GM12874 (cell line): ENCODE measurements around the gene EDN3.

Experiments used
- TF ChIP-seq, protein P1 (sequence below): IDR thresholded peaks from 2 replicates; pipeline ENCODE4 v1.5.1; 2011; ENCODE audit warnings: low read depth, mild to moderate bottlenecking, control low read depth, low read length, moderate library complexity; ENCODE audit not compliant: insufficient read depth

The EDN3 gene

DNA sequence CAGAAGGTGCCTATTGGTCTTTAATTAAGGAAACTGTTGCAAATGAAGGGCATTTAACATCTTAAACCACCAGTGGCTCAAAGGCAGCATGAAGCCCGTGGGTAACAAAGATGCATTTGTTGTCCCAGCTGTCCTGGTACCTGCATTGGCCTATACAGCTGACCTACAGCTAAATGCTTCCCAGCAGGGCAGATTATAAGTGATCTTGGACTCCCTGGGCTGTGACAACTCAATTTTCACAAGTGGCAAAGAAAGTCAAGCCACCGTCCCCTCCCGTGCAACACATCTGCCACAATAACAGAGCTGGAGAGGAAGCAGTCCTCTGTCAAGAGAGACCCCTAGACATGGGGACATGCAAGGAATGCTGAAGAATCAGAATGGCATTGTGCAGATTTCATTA lies 31.5 kb upstream of the EDN3 start:
- TF ChIP-seq, protein P1, sequence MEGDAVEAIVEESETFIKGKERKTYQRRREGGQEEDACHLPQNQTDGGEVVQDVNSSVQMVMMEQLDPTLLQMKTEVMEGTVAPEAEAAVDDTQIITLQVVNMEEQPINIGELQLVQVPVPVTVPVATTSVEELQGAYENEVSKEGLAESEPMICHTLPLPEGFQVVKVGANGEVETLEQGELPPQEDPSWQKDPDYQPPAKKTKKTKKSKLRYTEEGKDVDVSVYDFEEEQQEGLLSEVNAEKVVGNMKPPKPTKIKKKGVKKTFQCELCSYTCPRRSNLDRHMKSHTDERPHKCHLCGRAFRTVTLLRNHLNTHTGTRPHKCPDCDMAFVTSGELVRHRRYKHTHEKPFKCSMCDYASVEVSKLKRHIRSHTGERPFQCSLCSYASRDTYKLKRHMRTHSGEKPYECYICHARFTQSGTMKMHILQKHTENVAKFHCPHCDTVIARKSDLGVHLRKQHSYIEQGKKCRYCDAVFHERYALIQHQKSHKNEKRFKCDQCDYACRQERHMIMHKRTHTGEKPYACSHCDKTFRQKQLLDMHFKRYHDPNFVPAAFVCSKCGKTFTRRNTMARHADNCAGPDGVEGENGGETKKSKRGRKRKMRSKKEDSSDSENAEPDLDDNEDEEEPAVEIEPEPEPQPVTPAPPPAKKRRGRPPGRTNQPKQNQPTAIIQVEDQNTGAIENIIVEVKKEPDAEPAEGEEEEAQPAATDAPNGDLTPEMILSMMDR = no peak

DNA sequence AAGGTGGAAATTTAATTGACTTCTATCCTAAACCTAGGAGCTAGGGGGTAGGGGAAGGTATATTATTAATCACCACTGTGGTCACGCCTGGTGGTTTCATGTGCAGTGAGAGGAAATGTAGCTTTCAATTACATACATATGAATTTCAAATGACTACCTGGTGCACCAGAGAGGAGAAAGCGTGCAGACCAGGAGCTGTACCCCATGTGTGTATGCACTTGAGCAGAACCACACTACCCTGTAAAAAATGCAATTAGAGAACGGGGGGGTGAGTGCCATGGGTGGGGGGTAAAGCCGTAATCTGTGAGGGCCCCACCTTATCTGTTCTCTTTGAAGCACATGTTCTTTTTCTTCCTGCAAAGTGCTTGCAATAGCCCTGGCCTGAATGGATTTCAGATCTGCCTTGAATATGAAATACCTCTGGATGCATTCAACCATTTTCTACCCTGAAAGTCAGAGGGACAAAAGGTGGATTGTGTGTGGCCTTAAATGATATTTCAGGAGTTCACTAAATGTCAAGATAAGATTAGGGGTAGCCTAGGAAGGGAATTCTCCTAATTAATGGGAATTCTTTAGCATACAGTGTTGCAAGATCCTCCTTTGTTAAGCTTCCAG lies 30.9 kb upstream of the EDN3 start:
- TF ChIP-seq, protein P1 = no peak

DNA sequence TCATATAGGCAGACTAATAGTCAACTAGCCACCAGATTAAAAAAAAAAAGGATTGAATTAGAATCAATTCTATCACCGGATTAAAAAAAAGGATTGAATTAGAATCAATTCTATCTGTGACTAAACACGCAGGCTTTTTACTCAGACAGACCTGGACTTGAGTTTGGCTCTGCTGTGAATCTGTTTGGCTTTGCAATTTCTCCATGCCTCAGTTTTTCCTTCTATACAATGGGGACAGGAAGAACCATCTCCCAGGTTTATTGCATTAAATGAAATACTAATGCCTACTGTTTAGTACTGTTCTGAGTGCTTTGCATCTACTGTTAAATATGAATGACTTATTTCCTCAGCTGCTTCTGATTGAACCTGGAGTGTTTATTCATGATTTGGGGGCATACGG lies 30.0 kb upstream of the EDN3 start:
- TF ChIP-seq, protein P1 = no peak

DNA sequence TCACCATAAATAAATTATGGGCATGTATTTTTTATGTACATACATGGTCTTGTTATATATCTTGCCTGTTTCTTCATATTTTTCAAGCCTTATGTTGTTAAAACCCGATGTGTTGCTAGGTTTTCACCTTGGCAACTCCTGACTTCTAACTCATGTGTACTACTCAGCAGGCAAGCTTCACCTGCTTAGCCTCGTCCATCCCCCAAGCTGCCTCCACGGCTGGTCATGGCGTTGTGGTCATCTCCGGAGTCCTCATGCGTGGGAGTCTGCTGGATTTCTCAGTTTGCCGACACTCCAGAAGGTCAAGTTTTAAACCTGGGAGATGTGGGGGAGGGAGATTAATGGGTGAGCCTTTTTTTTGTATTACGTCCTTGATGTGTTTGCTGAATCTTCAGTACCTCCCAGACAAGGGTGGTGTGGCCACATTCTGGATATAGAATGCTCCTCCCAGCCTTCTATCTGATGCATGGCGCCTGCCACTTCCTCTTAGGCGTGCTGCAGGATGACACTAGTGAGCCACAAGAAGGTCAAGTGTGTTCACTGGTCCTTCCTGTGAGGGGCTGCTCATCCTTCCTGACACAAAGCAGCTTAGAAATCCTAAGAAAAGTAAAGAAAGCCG lies 26.6 kb upstream of the EDN3 start:
- TF ChIP-seq, protein P1 = no peak

DNA sequence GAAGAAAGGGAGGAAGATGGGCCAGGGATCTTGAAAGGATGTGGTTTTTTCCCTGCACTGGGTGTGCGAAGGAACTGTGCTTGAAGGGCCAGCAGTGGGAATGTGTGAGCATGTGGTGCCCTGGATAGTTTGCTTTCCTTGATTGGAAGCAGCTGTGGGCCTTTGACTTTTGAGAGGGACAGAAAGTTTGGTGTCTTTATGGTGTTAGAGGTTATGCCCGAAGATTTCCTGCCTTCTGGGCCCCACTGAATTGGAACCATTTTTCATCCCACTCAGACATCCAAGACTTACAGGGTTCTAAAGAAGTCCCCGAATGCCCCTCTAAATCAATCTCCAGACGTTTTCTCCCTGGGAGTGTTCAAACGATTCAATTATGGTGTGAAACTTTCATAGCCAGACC lies 23.5 kb upstream of the EDN3 start:
- TF ChIP-seq, protein P1 = no peak

DNA sequence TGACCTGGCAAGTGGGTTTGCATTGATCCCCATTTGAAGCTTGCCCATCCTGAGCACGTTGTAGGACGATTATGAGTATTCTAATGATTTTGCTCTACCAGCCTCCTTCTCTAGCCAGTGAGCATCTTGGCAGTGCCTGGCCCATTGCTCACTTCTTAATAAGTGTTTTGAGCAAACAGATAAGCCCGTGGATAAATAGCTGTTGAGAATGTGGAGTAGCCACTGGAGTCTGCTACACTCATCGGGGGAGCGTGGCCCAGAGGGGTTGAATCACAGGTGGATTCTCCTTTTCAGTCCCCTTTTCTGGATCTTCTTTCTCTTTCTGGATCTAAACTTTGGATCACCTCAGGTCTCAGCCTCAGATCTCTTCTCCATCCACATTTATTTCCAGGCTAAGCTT lies 15.9 kb upstream of the EDN3 start:
- TF ChIP-seq, protein P1 = no peak

DNA sequence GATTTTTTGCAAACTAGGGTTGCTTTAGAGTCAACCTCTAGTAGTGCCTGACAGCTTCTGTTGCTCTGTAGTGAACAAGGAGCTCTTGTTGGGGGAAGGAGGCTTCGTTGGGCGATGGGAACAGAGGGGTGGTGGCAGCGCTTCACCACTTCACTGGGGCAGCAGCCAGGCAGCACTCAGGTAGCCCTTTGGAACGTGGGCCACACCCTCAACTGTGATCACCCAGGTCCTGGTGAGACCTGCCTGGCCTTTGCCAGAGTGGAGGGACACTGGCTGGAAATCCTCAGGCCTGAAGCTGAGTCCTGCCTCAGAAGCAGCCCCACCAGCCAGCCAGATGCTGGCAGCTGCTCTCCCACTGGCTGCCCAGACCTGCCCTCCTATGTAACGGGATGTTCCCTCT lies 10.4 kb upstream of the EDN3 start:
- TF ChIP-seq, protein P1 = no peak
